Measurements from ENCODE around the gene RPL21. TPM values are rescaled to one million over a fixed set of nuclear protein-coding genes. Genes with fewer than 3 reads are reported as not detected.
"Not testable (repeated sequence)": the region's sequence is repeated elsewhere in the genome, so short reads cannot be mapped to it uniquely, and the experiment has no call there.

RPL21 gene
- total RNA-seq, 2 experiments from 2014 or later: 713 to 959 TPM

DNA sequence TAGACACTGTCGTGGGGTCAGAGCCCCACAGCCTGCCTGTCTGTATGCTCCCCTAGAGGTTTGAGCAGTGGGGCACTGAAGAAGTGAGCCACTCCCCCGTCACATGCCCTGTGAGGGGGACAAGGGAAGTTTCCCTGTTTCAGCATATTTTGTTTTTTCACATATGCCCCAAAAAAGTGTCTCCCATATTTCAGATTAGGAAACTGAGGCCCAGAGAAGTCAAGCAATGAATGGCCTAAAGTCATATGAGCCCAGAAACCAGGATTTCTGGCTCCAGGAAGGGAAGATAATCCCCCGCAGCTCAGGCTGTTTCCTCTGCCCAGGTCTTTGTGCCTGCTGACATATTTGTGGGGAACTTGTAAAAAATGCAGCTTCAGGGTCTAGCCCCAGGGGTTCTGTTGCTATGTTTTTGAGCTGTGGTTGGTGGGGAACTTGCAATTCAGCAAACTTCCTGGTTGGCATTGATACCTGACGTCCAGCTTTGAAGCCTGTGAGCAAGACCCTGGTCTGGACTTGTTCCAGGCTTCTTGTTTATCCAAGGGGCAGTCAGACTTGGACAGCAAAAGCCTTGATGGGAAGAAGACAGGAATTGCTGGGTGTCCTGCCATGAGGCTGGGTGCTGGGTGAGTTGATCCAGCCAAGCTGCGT lies 28.8 kb downstream of the RPL21 start:
- Mint-ChIP-seq H3K36me3 (ENCODE audit: low read depth) (no peaks in the 10 kb centered on the region), H3K9me3 (no peaks in the 10 kb centered on the region), H3K27ac (no peak overlapping the region), H3K4me3 (no peak overlapping the region), H3K4me1 (no peaks in the 10 kb centered on the region), H3K27me3 (peaks cover 7% of the 10 kb centered on the region)
- POLR2A ChIA-PET: interaction anchor here (0.7 kb wide), 1 partner anchor 51 kb away, joined by 3 read pairs; no protein-coding TSS in a partner anchor
- DNase-seq: no peak
- CTCF ChIA-PET: interaction anchor here (0.9 to 2.3 kb wide), 4 partner anchors 10 to 79 kb away, joined by 3 to 8 read pairs (median 5); partner anchors contain the start of gene RASL11A

DNA sequence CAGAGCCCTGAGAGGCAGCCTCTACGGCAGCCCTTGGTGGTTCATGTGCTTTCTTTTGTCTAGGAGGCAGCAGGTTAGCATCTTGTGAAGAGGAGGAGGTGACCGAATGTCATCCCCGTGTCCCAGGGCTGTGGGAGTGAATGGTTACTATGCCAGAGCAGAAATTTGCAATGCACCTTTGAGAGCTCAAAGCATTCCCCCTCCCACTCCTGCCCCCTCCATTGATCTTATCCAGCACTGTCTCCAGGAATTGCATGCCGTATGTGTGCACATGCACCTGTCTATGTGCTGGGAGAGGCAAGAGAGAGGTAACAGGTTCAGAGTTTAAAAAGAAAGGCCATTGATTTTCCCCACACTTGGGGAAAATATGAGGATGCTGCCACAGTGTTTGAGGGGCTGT lies 29.5 kb downstream of the RPL21 start:
- DNase-seq: no peak
- no peak overlapping the region for H3K27ac Mint-ChIP-seq

DNA sequence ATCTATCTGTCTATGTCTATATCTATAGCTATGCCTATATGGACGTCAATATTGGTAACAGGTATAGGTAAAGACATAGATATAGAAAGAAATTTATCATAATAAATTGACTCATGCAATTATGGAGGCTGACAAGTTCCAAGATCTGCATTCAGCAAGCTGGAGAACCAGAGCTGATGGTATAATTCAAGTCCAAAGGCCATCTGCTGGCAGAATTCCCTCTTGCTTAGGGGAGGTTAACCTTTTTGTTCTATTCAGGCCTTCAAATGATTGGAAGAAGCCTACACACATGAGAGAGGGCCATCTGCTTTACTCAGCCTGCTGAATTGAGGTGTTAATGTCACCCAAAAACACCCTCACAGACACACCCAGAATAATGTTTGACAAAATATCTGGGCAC lies 30.1 kb downstream of the RPL21 start:
- Mint-ChIP-seq H3K27ac (no peak overlapping the region), H3K9me3 (no peaks in the 10 kb centered on the region), H3K27me3 (peaks cover 4% of the 10 kb centered on the region), H3K4me3 (no peak overlapping the region), H3K36me3 (ENCODE audit: low read depth) (no peaks in the 10 kb centered on the region), H3K4me1 (no peaks in the 10 kb centered on the region)
- POLR2A ChIA-PET: no interaction called here
- DNase-seq: no peak
- CTCF ChIA-PET: interaction anchor here (1.0 to 3.5 kb wide), 5 partner anchors 9 to 296 kb away, joined by 3 to 11 read pairs (median 6); partner anchors contain the start of gene RASL11A

More for the DNA sequence above, 29.5 kb downstream of the RPL21 start:
- Mint-ChIP-seq H3K4me3 (no peak overlapping the region), H3K27me3 (peaks cover 7% of the 10 kb centered on the region), H3K4me1 (no peaks in the 10 kb centered on the region), H3K36me3 (ENCODE audit: low read depth) (no peaks in the 10 kb centered on the region), H3K9me3 (no peaks in the 10 kb centered on the region)
- ChIA-PET CTCF (interaction anchor here (1.0 to 2.3 kb wide), 4 partner anchors 10 to 78 kb away, joined by 3 to 8 read pairs (median 5); partner anchors contain the start of gene RASL11A), POLR2A (no interaction called here)

DNA sequence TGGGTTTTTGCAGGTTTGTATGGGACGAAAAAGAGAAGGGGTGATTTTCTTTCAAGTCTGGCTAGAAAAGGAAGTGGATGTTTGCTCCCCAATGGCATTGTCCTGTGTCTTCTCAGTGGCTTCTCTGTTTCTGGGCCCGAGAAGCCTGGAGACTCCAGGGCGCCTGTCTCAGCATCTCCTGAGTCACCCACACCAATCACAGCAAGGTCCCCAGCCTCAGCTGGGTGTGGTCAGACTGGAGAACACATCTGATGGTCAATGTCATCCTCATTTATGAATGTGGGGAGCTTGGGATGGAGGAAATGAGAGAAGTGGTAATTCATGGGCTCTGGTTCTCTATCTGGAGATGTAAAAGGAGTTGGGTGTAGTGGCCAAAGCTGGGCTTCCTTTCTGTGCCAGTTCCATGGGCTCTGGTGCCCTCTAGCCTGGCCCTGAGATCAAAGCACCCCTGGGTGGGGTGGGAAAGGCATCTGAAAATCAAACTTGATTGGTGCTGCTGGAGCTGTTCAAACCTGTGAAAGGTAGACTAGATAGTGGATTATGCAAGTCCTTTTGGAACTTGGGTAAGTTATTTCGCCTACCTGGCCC lies 32.6 kb downstream of the RPL21 start:
- no peaks in the 10 kb centered on the region for H3K36me3 Mint-ChIP-seq (ENCODE audit: low read depth)
- DNase-seq: no peak
- no peaks in the 10 kb centered on the region for H3K9me3 Mint-ChIP-seq
- no peak overlapping the region for H3K4me3 Mint-ChIP-seq
- H3K27me3 Mint-ChIP-seq: no peaks in the 10 kb centered on the region
- POLR2A ChIA-PET: no interaction called here
- H3K27ac Mint-ChIP-seq: no peak overlapping the region
- H3K4me1 Mint-ChIP-seq: no peaks in the 10 kb centered on the region
- CTCF ChIA-PET: interaction anchor here (0.6 to 3.5 kb wide), 5 partner anchors 10 to 1372 kb away, joined by 3 to 11 read pairs (median 3); no protein-coding TSS in a partner anchor

DNA sequence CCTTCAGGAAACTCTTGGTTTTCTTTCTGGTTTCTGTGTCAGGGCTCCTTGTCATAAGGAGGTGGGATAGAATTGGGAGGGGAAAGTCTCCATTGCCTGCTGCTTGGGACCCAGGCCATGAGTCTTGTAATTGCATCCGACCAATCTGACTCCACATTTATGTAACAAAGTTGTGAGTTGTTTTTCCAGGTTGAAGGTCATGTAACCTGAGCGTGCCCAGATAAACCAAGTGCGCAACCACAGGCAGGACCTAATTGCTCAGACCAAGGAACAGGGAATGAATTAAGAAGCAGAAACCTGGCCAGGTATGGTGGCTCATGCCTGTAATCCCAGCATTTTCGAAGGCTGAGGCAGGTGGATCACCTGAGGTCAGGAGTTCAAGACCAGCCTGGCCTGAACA lies 37.0 kb downstream of the RPL21 start:
- Mint-ChIP-seq H3K4me1 (peaks cover 6% of the 10 kb centered on the region), H3K4me3 (no peak overlapping the region), H3K9me3 (no peaks in the 10 kb centered on the region), H3K27me3 (no peaks in the 10 kb centered on the region), H3K36me3 (ENCODE audit: low read depth) (no peaks in the 10 kb centered on the region), H3K27ac (no peak overlapping the region)
- DNase-seq: no peak
- ChIA-PET POLR2A (no interaction called here), CTCF (no interaction called here)

DNA sequence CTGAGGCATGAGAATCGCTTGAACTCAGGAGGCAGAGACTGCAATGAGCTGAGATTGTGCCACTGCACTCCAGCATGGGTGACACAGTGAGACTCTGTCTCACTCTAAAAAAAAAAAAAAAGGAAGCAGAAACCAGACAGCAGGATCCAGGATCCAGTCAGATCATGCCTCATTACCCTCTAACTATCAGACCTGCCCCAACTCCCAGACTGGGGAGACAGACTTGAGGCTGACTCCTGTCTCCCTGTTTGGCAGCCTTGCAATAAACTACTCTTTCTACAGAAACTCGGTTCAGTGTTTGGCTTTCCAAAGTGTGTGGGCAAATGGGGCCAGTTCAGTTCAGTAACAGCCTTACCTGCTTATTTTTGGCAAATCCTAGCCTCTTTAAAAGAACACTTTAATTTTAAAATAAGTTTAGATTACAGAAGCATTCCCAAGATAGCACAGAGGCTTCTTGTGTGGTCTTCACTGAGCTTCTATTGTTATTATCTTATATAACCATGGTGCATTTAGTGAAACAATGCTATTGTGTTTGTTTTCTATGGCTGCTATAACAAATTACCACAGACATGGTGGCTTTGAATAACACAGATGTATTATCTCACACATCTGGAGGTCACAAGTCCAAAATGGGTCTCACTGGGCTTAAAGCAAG lies 37.8 kb downstream of the RPL21 start:
- Mint-ChIP-seq H3K4me3 (no peak overlapping the region), H3K36me3 (ENCODE audit: low read depth) (no peaks in the 10 kb centered on the region), H3K27ac (no peak overlapping the region), H3K9me3 (no peaks in the 10 kb centered on the region), H3K4me1 (peaks cover 14% of the 10 kb centered on the region), H3K27me3 (no peaks in the 10 kb centered on the region)
- ChIA-PET POLR2A (no interaction called here), CTCF (interaction anchor here (1.0 to 2.0 kb wide), 2 partner anchors 8 to 9 kb away, joined by 4 to 6 read pairs; no protein-coding TSS in a partner anchor)
- no peak for DNase-seq

DNA sequence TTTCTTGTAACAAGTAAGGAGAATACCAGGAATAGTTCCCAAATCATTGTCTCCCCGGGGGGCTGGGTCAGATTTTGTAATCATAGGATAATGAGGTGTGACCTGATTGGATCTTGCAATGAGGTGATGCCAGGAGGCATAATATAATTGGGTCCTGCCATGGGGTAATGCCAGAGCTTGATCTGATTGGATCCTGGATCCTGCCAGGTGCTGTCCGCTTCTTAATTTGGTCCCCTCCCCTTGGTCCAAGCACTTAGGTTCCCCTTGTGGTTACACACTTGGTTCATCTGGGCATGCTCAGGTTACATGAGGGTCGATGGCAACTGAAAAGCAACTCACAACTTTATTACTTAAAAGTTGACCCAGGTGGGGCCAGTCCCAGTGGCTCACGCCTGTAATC lies 39.4 kb downstream of the RPL21 start:
- H3K36me3 Mint-ChIP-seq (ENCODE audit: low read depth): no peaks in the 10 kb centered on the region
- CTCF ChIA-PET: interaction anchor here (0.7 to 2.0 kb wide), 3 partner anchors 9 to 285 kb away, joined by 3 to 6 read pairs (median 3); no protein-coding TSS in a partner anchor
- POLR2A ChIA-PET: no interaction called here
- no peaks in the 10 kb centered on the region for H3K27me3 Mint-ChIP-seq
- H3K27ac Mint-ChIP-seq: no peak overlapping the region
- no peak overlapping the region for H3K4me3 Mint-ChIP-seq
- H3K9me3 Mint-ChIP-seq: no peaks in the 10 kb centered on the region
- H3K4me1 Mint-ChIP-seq: peaks cover 22% of the 10 kb centered on the region
- no peak for DNase-seq

DNA sequence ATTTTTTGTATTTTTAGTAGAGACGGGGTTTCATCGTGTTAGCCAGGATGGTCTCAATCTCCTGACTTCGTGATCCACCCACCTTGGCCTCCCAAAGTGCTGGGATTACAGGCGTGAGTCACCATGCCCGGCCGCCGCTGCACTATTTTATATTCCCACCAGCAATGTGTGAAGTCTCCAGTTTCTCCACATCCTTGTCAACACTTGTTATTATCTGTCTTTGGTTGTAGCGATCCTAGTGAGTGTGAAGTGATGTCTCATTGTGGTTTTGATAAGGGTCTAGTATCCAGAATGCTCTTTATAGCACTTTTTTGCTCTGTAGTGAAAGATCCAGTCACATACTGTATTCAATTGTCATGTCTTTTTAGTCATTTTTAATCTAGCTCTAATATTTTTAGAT lies 40.6 kb downstream of the RPL21 start:
- DNase-seq; POLR2A ChIA-PET; H3K9me3 Mint-ChIP-seq; H3K27ac Mint-ChIP-seq; H3K4me3 Mint-ChIP-seq; H3K36me3 Mint-ChIP-seq (ENCODE audit: low read depth); H3K27me3 Mint-ChIP-seq: not testable (repeated sequence)
- CTCF ChIA-PET: interaction anchor here (0.5 to 1.4 kb wide), 2 partner anchors 18 to 345 kb away, joined by 3 read pairs; no protein-coding TSS in a partner anchor
- H3K4me1 Mint-ChIP-seq: peaks cover 22% of the 10 kb centered on the region

DNA sequence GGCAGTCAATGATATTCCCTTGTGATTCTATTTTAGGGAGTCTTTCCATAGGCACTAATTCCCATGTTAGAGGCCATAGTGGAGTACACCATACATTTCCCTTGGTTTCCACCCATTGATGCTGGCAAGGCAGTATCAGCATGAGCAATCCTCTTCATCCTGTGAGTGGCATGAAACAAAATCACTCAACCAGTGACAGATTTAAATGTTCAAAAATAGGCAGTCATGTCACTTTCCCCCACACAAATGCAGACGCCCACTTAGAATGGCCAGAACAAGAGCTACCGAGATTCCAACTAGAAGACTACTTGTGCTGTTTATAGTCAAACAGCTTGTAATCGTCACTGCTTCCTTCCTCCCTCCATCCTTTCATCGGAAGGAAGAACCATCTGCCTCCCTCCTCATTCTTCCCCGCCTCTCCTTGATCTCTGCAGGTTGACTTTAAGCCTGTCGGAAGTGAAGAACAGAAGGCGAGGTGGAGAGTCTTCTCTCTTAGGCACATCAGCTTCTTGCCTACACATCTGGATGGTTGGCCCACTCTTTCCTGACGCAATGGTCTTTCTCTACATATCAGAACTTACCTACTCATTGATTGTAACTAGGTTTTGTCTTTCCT lies 41.8 kb downstream of the RPL21 start:
- DNase-seq: no peak
- CTCF ChIA-PET: interaction anchor here (0.6 kb wide), 1 partner anchor 267 kb away, joined by 4 read pairs; no protein-coding TSS in a partner anchor
- H3K4me3 Mint-ChIP-seq: no peak overlapping the region
- H3K27ac Mint-ChIP-seq: peak overlapping the region; percentile 85
- H3K4me1 Mint-ChIP-seq: peaks cover 22% of the 10 kb centered on the region
- no peaks in the 10 kb centered on the region for H3K36me3 Mint-ChIP-seq (ENCODE audit: low read depth)
- no peaks in the 10 kb centered on the region for H3K9me3 Mint-ChIP-seq
- no peaks in the 10 kb centered on the region for H3K27me3 Mint-ChIP-seq
- POLR2A ChIA-PET: no interaction called here

DNA sequence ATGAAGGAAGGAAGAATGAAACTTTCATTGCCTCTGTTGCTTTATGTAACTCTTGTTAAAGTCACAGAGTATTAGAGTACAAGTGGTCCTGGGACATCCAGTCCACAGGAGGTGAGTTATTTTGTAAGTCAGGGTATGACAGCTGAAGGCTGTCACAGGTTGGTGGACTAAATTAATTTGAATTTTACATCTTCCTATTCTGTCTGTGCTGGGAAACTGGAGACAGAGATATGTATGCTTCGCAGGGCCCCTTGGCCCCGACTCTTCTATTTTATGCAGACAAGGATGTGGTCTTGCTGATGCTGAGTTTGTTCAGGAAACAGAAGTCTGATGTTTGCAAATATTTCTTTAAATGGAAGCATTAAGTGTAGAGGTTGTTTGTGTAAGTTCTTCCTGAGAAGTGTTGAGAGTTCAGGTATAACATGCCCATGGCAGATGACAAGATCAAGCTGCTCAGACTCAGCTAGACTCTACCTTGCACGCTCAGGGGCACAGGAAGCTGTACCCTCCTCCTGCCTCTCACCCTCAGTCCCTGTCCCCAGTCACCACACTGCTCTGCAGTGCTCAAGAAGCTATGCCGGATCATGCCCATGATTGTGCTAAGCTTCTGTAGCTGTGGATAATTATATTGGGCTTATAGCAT lies 42.6 kb downstream of the RPL21 start:
- Mint-ChIP-seq H3K4me1 (peaks cover 22% of the 10 kb centered on the region), H3K9me3 (no peaks in the 10 kb centered on the region), H3K36me3 (ENCODE audit: low read depth) (no peaks in the 10 kb centered on the region), H3K27me3 (no peaks in the 10 kb centered on the region), H3K27ac (peak overlapping the region; percentile 85), H3K4me3 (no peak overlapping the region)
- ChIA-PET CTCF (interaction anchor here (0.5 kb wide), 1 partner anchor 1388 kb away, joined by 3 read pairs; no protein-coding TSS in a partner anchor), POLR2A (interaction anchor here (0.6 kb wide), 1 partner anchor 533 kb away, joined by 3 read pairs; no protein-coding TSS in a partner anchor)
- DNase-seq: no peak

DNA sequence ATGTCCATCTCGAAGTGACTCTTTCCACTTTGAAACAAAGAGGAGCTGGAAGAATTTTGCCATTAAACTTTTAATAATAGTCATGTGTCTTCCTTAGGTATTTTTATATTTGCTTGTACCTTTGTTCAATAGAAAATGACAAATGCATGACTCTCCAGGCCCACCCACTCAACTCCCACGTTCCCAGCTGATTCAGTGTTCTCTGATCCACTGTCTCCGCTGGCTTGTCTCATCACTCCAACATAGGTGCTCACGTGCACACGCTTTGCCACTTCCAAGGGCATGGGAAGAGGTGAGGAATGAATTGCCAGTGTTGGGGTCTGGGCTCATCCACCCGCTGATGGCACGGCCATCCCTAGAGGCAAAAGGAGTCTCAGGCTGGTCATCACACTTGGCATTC lies 43.7 kb downstream of the RPL21 start:
- H3K27ac Mint-ChIP-seq: no peak overlapping the region
- ChIA-PET CTCF (no interaction called here), POLR2A (no interaction called here)
- H3K4me3 Mint-ChIP-seq: no peak overlapping the region
- no peaks in the 10 kb centered on the region for H3K27me3 Mint-ChIP-seq
- DNase-seq: no peak
- H3K36me3 Mint-ChIP-seq (ENCODE audit: low read depth): no peaks in the 10 kb centered on the region
- peaks cover 22% of the 10 kb centered on the region for H3K4me1 Mint-ChIP-seq
- no peaks in the 10 kb centered on the region for H3K9me3 Mint-ChIP-seq

DNA sequence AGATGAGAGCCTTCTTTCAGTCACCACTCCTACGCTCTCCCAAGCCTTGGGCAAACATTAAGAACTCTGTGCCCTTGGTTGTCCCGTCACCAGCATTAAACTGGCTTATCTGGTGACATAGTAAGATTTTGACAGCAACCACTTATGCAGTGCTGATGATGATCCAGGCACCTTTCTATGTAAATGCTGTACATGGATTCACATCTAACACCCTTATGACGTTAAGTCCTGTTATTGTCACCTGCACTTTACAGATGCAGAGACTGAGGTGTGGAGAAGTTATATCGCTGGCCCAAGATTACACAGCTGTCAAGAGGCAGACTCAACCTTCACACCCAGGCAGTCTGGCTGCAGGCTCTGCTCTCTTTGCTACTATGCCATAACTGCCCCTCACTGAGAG lies 44.3 kb downstream of the RPL21 start:
- Mint-ChIP-seq H3K4me1 (peaks cover 22% of the 10 kb centered on the region), H3K4me3 (no peak overlapping the region), H3K9me3 (no peaks in the 10 kb centered on the region), H3K36me3 (ENCODE audit: low read depth) (no peaks in the 10 kb centered on the region), H3K27ac (no peak overlapping the region), H3K27me3 (no peaks in the 10 kb centered on the region)
- ChIA-PET CTCF (no interaction called here), POLR2A (no interaction called here)
- no peak for DNase-seq

Measured in activated CD4-positive, alpha-beta T cell treated with anti-CD3 and anti-CD28 coated beads, Interleukin-2, amount 10 ng/mL, durations not matched to agents 7 days and 5 days (primary cell).